Testis (tissue), 3 donors: ENCODE data around the gene B3GLCT. TPM values are rescaled to one million over a fixed set of nuclear protein-coding genes. Genes with fewer than 3 reads are reported as not detected.

Experiments
- DNase-seq: peaks from one replicate; pipeline ENCODE4 v3.0.0-alpha.2; 2019
- H3K27ac ChIP-seq, 2 donors: fragments of 200-600 bp; sonication (generic); one replicate each; pipeline ENCODE4 v1.5.1; 2019
- H3K27me3 ChIP-seq: fragments of 200-600 bp; sonication (generic); one replicate; pipeline ENCODE4 v1.5.1; 2019
- H3K36me3 ChIP-seq: fragments of 200-600 bp; sonication (generic); one replicate; pipeline ENCODE4 v1.5.1; 2017; ENCODE audit warnings: low read depth; ENCODE audit errors: missing control alignments
- H3K4me1 ChIP-seq: fragments of 200-600 bp; sonication (generic); one replicate; pipeline ENCODE4 v1.5.1; 2019
- H3K4me3 ChIP-seq, 2 donors: fragments of 200-600 bp; sonication (generic); one replicate each; pipeline ENCODE4 v1.5.1; 2017 to 2019
- H3K9me3 ChIP-seq: fragments of 200-600 bp; sonication (generic); one replicate; pipeline ENCODE4 v1.5.1; 2017
- CTCF ChIP-seq, 3 experiments: fragments of 450-650 bp in 2 of 3; fragments of 200-600 bp in 1 of 3; sonication (generic) in 1 of 3; IDR thresholded peaks; one replicate each; pipeline ENCODE4 v1.5.1; 2016 to 2019; ENCODE audit warnings: antibody characterized with exemption in 3 of 3, mild to moderate bottlenecking in 2 of 3, moderate library complexity in 1 of 3
- POLR2A ChIP-seq: fragments of 450-650 bp; IDR thresholded peaks from one replicate; pipeline ENCODE4 v1.6.1; 2017; ENCODE audit warnings: antibody characterized with exemption, mild to moderate bottlenecking, moderate library complexity
- WGBS, 2 donors: methylation state at CpG; one replicate each; pipeline ENCODE4 v1.1.5; 2018; 5-methylcytosine and 5-hydroxymethylcytosine counted together
- intact Hi-C: fragments of 100-400 bp; cut with DNase I; formaldehyde crosslinking; loops from one replicate; pipeline ENCODE4 v1.15.1; 2023; ENCODE audit warnings: low total_unique reads
- polyA plus RNA-seq: library from polyadenylated mRNA; stranded (reverse); fragments of 350-450 nt; fragmentation: Illumina TruSeq; extraction: RNeasy Lipid Tissue Mini Kit (QIAGEN cat#74804); gene quantifications from one replicate; pipeline ENCODE4 v1.2.3, GENCODE V29; 2014; ENCODE audit warnings: low read depth, low replicate concordance; ENCODE audit not compliant: insufficient read depth
- total RNA-seq, 2 donors: library from RNA; depleted of rRNA; stranded (reverse); fragments of >200 nt; gene quantifications; one replicate each; pipeline ENCODE4 v1.2.3, GENCODE V29; 2016

Gene B3GLCT
- total and polyA plus RNA-seq, 3 donors from 2014 or later: 6.1 to 14.7 (median 12.9) TPM

- TF ChIP-seq CTCF (IDR thresholded peaks at IDR 0.05): no peak
- no peak for TF ChIP-seq POLR2A
- Histone ChIP-seq H3K36me3 (no peaks in the 10 kb centered on the region), H3K4me1 (no peaks in the 10 kb centered on the region), H3K9me3 (no peaks in the 10 kb centered on the region), H3K4me3 (no peak overlapping the region), H3K27ac (no peak overlapping the region), H3K27me3 (no peaks in the 10 kb centered on the region)
- intact Hi-C loops: no loop called here
- DNase-seq: no peak
- 92 to 97% methylated on average over 4 of the region's 4 CpGs for WGBS, 2 donors
Measured at GRCh38 chr13:31320946-31321345, 121.2 kb downstream of the B3GLCT start.

- Histone ChIP-seq H3K4me3 (no peak overlapping the region), H3K27ac (no peak overlapping the region), H3K27me3 (no peaks in the 10 kb centered on the region), H3K36me3 (no peaks in the 10 kb centered on the region), H3K9me3 (no peaks in the 10 kb centered on the region), H3K4me1 (no peaks in the 10 kb centered on the region)
- no peak for DNase-seq
- intact Hi-C loops: no loop called here
- 95 to 96% methylated on average over 3 of the region's 3 CpGs for WGBS, 2 donors
- TF ChIP-seq POLR2A (no peak), CTCF (IDR thresholded peaks at IDR 0.05) (no peak)
Measured at GRCh38 chr13:31321457-31321856, 121.7 kb downstream of the B3GLCT start.

GRCh38 chr13:31322026-31322425 is 122.3 kb downstream of the B3GLCT start:
- no peak overlapping the region for H3K4me3 ChIP-seq
- no peaks in the 10 kb centered on the region for H3K4me1 ChIP-seq
- H3K27me3 ChIP-seq: no peaks in the 10 kb centered on the region
- 58 to 81% methylated on average over 3 of the region's 3 CpGs for WGBS, 2 donors
- TF ChIP-seq CTCF (IDR thresholded peaks at IDR 0.05) (no peak), POLR2A (no peak)
- no peak for DNase-seq
- no peaks in the 10 kb centered on the region for H3K9me3 ChIP-seq
- no peaks in the 10 kb centered on the region for H3K36me3 ChIP-seq
- H3K27ac ChIP-seq: no peak overlapping the region
- intact Hi-C loops: no loop called here

- WGBS, 2 donors: 87 to 94% methylated on average over 6 of the region's 6 CpGs
- no peaks in the 10 kb centered on the region for H3K36me3 ChIP-seq
- no peaks in the 10 kb centered on the region for H3K27me3 ChIP-seq
- no peak overlapping the region for H3K27ac ChIP-seq
- no peak overlapping the region for H3K4me3 ChIP-seq
- H3K4me1 ChIP-seq: no peaks in the 10 kb centered on the region
- DNase-seq: no peak
- intact Hi-C loops: no loop called here
- no peak for TF ChIP-seq CTCF (IDR thresholded peaks at IDR 0.05)
- no peak for TF ChIP-seq POLR2A
- H3K9me3 ChIP-seq: no peaks in the 10 kb centered on the region
Measured at GRCh38 chr13:31322702-31323405, 123.1 kb downstream of the B3GLCT start.
